Thoracic aorta (tissue), 2 donors: Measurements from ENCODE around the gene ABCA5. TPM values are rescaled to one million over a fixed set of nuclear protein-coding genes. Genes with fewer than 3 reads are reported as not detected.

ENCODE experiments used
- ATAC-seq: fragments of 150-250 bp; one replicate; pipeline ENCODE4 v1.8.0; 2017; ENCODE audit warnings: low read depth; ENCODE audit not compliant: insufficient number of reproducible peaks, low FRiP score
- DNase-seq: peaks from one replicate; pipeline ENCODE4 v3.0.0-alpha.2; 2020; ENCODE audit warnings: low spot score
- H3K27ac ChIP-seq, 2 donors: fragments of 200-600 bp; sonication (generic); 1 replicate in 1 of 2; 2 replicates in 1 of 2; pipeline ENCODE4 v1.5.1; 2016; ENCODE audit warnings: mild to moderate bottlenecking in 2 of 2, moderate library complexity in 2 of 2
- H3K27me3 ChIP-seq: fragments of 200-600 bp; sonication (generic); replicated peaks from 2 replicates; pipeline ENCODE4 v1.6.0; 2016; ENCODE audit warnings: mild to moderate bottlenecking; ENCODE audit not compliant: insufficient read depth
- H3K36me3 ChIP-seq: fragments of 200-600 bp; sonication (generic); one replicate; pipeline ENCODE4 v1.5.1; 2016
- H3K4me1 ChIP-seq, 2 donors: fragments of 200-600 bp; sonication (generic); 1 replicate in 1 of 2; 2 replicates in 1 of 2; pipeline versions ENCODE4 v1.5.1 to v1.6.0; 2016; ENCODE audit warnings: low read depth in 2 of 2, mild to moderate bottlenecking in 1 of 2; ENCODE audit not compliant: control insufficient read depth in 1 of 2
- H3K4me3 ChIP-seq: fragments of 200-600 bp; sonication (generic); 2 replicates; pipeline ENCODE4 v1.5.1; 2016; ENCODE audit warnings: mild to moderate bottlenecking
- H3K9me3 ChIP-seq: fragments of 200-600 bp; sonication (generic); 2 replicates; pipeline ENCODE4 v1.5.1; 2016
- total RNA-seq, 2 donors: library from RNA; depleted of rRNA; stranded (reverse); fragments of >200 nt; gene quantifications; one replicate each; pipeline versions ENCODE4 v1.1.0 to v1.2.3, GENCODE V29; 2016
- TF ChIP-seq, protein P1 (sequence below): fragments of 200-600 bp; sonication (generic); IDR thresholded peaks from one replicate; pipeline ENCODE4 v1.5.1; 2019; ENCODE audit warnings: antibody characterized with exemption

Gene ABCA5
- total RNA-seq, 2 donors from 2014 or later, result 9.1 to 46.2 TPM

DNA sequence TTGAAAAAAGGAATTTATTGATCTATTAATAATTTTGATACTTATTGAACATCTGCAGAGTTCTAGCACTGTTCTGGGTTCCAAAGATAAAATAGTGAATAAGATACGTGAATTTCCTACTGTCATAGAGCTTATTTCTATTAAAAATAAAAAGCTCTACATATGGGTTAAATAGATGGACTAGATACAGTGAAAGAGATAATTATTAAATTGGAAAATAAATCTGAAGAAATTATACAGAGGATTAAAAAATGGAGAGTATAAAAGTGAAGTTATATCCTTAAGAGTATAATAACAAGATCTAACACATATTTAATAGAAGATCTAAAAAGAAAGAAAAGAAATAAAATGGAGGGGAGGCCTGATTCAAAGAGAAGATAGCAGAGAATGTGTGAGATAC lies 10.1 kb upstream of the ABCA5 start:
- no peak overlapping the region for H3K27ac ChIP-seq
- TF ChIP-seq, protein P1, sequence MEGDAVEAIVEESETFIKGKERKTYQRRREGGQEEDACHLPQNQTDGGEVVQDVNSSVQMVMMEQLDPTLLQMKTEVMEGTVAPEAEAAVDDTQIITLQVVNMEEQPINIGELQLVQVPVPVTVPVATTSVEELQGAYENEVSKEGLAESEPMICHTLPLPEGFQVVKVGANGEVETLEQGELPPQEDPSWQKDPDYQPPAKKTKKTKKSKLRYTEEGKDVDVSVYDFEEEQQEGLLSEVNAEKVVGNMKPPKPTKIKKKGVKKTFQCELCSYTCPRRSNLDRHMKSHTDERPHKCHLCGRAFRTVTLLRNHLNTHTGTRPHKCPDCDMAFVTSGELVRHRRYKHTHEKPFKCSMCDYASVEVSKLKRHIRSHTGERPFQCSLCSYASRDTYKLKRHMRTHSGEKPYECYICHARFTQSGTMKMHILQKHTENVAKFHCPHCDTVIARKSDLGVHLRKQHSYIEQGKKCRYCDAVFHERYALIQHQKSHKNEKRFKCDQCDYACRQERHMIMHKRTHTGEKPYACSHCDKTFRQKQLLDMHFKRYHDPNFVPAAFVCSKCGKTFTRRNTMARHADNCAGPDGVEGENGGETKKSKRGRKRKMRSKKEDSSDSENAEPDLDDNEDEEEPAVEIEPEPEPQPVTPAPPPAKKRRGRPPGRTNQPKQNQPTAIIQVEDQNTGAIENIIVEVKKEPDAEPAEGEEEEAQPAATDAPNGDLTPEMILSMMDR, result no peak
- no peak overlapping the region for H3K4me3 ChIP-seq
- H3K27me3 ChIP-seq, result no peaks in the 10 kb centered on the region
- ATAC-seq (no peak), DNase-seq (no peak)
- no peaks in the 10 kb centered on the region for H3K4me1 ChIP-seq
- no peaks in the 10 kb centered on the region for H3K9me3 ChIP-seq
- no peaks in the 10 kb centered on the region for H3K36me3 ChIP-seq

DNA sequence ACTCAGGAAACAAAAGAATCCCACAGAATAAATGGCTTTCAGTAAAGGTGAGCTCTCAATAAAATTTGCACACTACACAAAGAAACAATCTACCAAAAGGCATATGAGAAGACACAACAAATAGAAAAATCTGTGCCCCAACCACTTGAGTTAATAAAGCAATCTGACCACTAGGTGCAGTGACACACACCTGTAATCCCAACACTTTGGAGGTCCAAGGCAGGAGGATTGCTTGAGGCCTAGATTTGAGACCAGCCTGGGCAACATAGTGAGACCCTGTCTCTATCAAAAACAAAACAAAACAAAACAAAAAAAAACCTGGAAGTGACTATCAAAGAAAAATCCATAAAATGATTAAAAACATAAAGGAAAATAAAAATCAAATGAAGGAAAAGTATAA lies 9.6 kb upstream of the ABCA5 start:
- H3K4me3 ChIP-seq, result no peak overlapping the region

DNA sequence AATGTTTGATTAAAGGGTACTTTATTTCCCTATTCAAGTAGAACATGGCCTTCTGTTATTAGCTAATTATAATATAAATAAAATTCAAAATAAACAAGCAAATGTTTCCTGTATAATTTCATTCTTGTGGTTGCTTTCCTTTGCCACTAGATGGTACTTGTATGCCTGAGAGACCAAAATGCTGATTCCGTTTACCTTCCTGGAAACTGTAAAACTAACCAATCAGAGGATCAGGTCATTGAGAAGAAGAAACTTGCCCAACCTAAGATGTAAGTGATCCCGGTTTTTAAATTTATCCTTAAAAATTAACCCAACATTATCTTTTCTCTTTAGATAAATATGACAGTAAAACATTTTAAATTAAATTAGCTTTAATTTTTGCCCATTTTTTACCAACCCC lies 8.1 kb upstream of the ABCA5 start:
- Histone ChIP-seq H3K9me3 (no peaks in the 10 kb centered on the region), H3K4me3 (no peak overlapping the region), H3K27ac (no peak overlapping the region), H3K4me1 (no peaks in the 10 kb centered on the region), H3K27me3 (no peaks in the 10 kb centered on the region), H3K36me3 (no peaks in the 10 kb centered on the region)
- TF ChIP-seq, protein P1, result no peak
- DNase-seq (no peak), ATAC-seq (no peak)

More for the DNA sequence above, 9.6 kb upstream of the ABCA5 start:
- TF ChIP-seq, protein P1, result no peak
- H3K36me3 ChIP-seq, result no peaks in the 10 kb centered on the region
- H3K9me3 ChIP-seq, result no peaks in the 10 kb centered on the region
- no peak overlapping the region for H3K27ac ChIP-seq
- H3K27me3 ChIP-seq, result no peaks in the 10 kb centered on the region
- ATAC-seq, result no peak
- no peak for DNase-seq
- no peaks in the 10 kb centered on the region for H3K4me1 ChIP-seq

DNA sequence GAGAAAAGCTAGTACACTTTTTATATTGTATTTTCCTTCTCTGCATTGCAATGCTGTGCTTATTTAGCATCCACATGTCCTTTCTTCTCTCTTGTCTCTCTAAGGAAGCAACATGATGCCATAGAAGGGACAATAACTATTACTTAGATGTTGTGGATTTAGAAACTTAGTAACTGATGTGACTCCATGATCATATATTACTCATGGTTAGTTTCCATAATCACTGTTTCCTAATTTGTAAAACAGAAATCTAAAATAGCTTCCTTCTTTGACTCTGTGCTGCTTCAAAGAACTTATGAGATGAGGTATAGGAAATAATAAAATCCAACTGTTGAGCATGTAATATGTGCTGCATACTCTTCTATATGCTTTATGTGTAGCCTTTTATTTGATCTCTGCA lies 6.6 kb upstream of the ABCA5 start:
- Histone ChIP-seq H3K27ac (no peak overlapping the region), H3K9me3 (no peaks in the 10 kb centered on the region)

DNA sequence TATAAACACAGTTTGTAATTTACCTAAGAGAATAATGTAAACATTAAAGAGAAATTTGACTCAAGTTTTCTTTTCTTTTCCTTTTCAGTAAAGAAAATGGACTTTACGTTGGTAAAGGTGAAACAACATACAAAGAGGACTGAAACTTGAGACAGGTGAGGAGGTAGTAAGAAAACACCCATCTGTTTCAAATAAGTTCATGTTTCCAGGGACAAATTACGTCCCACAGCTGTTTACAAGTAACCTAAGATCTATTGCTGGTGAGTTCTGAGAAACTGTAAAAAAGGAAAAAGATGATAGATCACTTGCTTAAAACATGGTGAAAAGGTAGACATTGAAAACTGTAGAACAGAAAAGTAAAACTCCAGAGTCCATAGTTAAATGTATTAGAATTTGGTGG lies 4.8 kb upstream of the ABCA5 start:
- H3K4me1 ChIP-seq, result no peaks in the 10 kb centered on the region
- no peaks in the 10 kb centered on the region for H3K9me3 ChIP-seq
- H3K27me3 ChIP-seq, result no peaks in the 10 kb centered on the region
- TF ChIP-seq, protein P1, result no peak
- ATAC-seq, result no peak
- no peak for DNase-seq
- no peak overlapping the region for H3K27ac ChIP-seq
- H3K4me3 ChIP-seq, result no peak overlapping the region
- H3K36me3 ChIP-seq, result no peaks in the 10 kb centered on the region

More for the DNA sequence above, 6.6 kb upstream of the ABCA5 start:
- Histone ChIP-seq H3K4me1 (no peaks in the 10 kb centered on the region), H3K27me3 (no peaks in the 10 kb centered on the region), H3K36me3 (no peaks in the 10 kb centered on the region), H3K4me3 (no peak overlapping the region)
- ATAC-seq, result no peak
- TF ChIP-seq, protein P1, result no peak
- DNase-seq, result no peak
